ENCODE results near the gene COL25A1. TPM values are rescaled to one million over a fixed set of nuclear protein-coding genes. Genes with fewer than 3 reads are reported as not detected.

The COL25A1 gene
- total and polyA plus RNA-seq, 4 experiments from 2014 or later = 0.06 to 0.55 (median 0.44) TPM; not detected in 1

GRCh38 chr4:108889696-108890483 is 412.6 kb downstream of the COL25A1 start:
- Mint-ChIP-seq H3K4me1 (no peaks in the 10 kb centered on the region), H3K27me3 (peaks cover 0 to 7% of the 10 kb centered on the region in 2 donors), H3K9me3 (no peaks in the 10 kb centered on the region), H3K27ac (no peak overlapping the region), H3K4me3 (no peak overlapping the region), H3K36me3 (no peaks in the 10 kb centered on the region)
- Histone ChIP-seq H3K27ac (ENCODE audit: low read depth, low read length) (no peak overlapping the region), H3K27me3 (ENCODE audit: insufficient read depth, low read length) (no peaks in the 10 kb centered on the region), H3K4me3 (ENCODE audit: low read length in 2 of 2) (no peak overlapping the region), H3K4me1 (ENCODE audit: insufficient read depth, low read length) (no peaks in the 10 kb centered on the region), H3K9me3 (ENCODE audit: control insufficient read depth in 1 of 2, low read length in 2 of 2) (no peaks in the 10 kb centered on the region), H3K36me3 (ENCODE audit: insufficient read depth, low read length) (no peaks in the 10 kb centered on the region)
- ChIA-PET POLR2A (ENCODE audit: partially characterized antibody) (interaction anchor here (1.0 kb wide), 1 partner anchor 14 kb away, joined by 3 read pairs; no protein-coding TSS in a partner anchor), CTCF (ENCODE audit: partially characterized antibody) (no interaction called here)
- intact Hi-C loops (cut with micrococcal nuclease) = no loop called here
- DNase-seq = no peak

- H3K4me1 ChIP-seq (ENCODE audit: insufficient read depth, low read length) = no peaks in the 10 kb centered on the region
- no peaks in the 10 kb centered on the region for H3K27me3 ChIP-seq (ENCODE audit: insufficient read depth, low read length)
- H3K9me3 ChIP-seq (ENCODE audit: control insufficient read depth in 1 of 2, low read length in 2 of 2) = no peaks in the 10 kb centered on the region
- intact Hi-C loops (cut with micrococcal nuclease) = no loop called here
- Mint-ChIP-seq H3K36me3 (no peaks in the 10 kb centered on the region), H3K27ac (no peak overlapping the region), H3K4me1 (no peaks in the 10 kb centered on the region), H3K9me3 (no peaks in the 10 kb centered on the region), H3K27me3 (peaks cover 0 to 7% of the 10 kb centered on the region in 2 donors), H3K4me3 (no peak overlapping the region)
- no peaks in the 10 kb centered on the region for H3K36me3 ChIP-seq (ENCODE audit: insufficient read depth, low read length)
- no peak overlapping the region for H3K27ac ChIP-seq (ENCODE audit: low read depth, low read length)
- ChIA-PET CTCF (ENCODE audit: partially characterized antibody) (no interaction called here), POLR2A (ENCODE audit: partially characterized antibody) (no interaction called here)
- no peak for DNase-seq
- H3K4me3 ChIP-seq (ENCODE audit: low read length in 2 of 2) = no peak overlapping the region
These were observed 413.7 kb downstream of the COL25A1 start for GRCh38 chr4:108888769-108889168.

GRCh38 chr4:108887034-108887433 is 415.4 kb downstream of the COL25A1 start:
- no peak overlapping the region for H3K4me3 ChIP-seq (ENCODE audit: low read length in 2 of 2)
- no peak overlapping the region for H3K4me3 Mint-ChIP-seq
- ChIA-PET POLR2A (ENCODE audit: partially characterized antibody) (no interaction called here), CTCF (ENCODE audit: partially characterized antibody) (no interaction called here)
- intact Hi-C loops (cut with micrococcal nuclease) = no loop called here
- no peak for DNase-seq
- peaks cover 0 to 5% of the 10 kb centered on the region in 2 donors for H3K27me3 Mint-ChIP-seq
- H3K4me1 Mint-ChIP-seq = no peaks in the 10 kb centered on the region
- no peaks in the 10 kb centered on the region for H3K9me3 ChIP-seq (ENCODE audit: control insufficient read depth in 1 of 2, low read length in 2 of 2)
- no peak overlapping the region for H3K27ac Mint-ChIP-seq
- H3K4me1 ChIP-seq (ENCODE audit: insufficient read depth, low read length) = no peaks in the 10 kb centered on the region
- H3K36me3 ChIP-seq (ENCODE audit: insufficient read depth, low read length) = no peaks in the 10 kb centered on the region
- H3K27me3 ChIP-seq (ENCODE audit: insufficient read depth, low read length) = no peaks in the 10 kb centered on the region
- no peaks in the 10 kb centered on the region for H3K36me3 Mint-ChIP-seq
- H3K9me3 Mint-ChIP-seq = no peaks in the 10 kb centered on the region
- H3K27ac ChIP-seq (ENCODE audit: low read depth, low read length) = no peak overlapping the region

GRCh38 chr4:108885211-108885610 is 417.2 kb downstream of the COL25A1 start:
- ChIA-PET POLR2A (ENCODE audit: partially characterized antibody) (no interaction called here), CTCF (ENCODE audit: partially characterized antibody) (no interaction called here)
- peaks cover 3% of the 10 kb centered on the region in 2 donors for H3K27me3 Mint-ChIP-seq
- no peak overlapping the region for H3K4me3 Mint-ChIP-seq
- no peak overlapping the region for H3K27ac Mint-ChIP-seq
- H3K36me3 Mint-ChIP-seq = no peaks in the 10 kb centered on the region
- no peak for DNase-seq
- no peaks in the 10 kb centered on the region for H3K36me3 ChIP-seq (ENCODE audit: insufficient read depth, low read length)
- H3K27ac ChIP-seq (ENCODE audit: low read depth, low read length) = no peak overlapping the region
- no peaks in the 10 kb centered on the region for H3K27me3 ChIP-seq (ENCODE audit: insufficient read depth, low read length)
- H3K9me3 Mint-ChIP-seq = peaks cover 0 to 2% (median 0%) of the 10 kb centered on the region in 8 donors
- H3K4me3 ChIP-seq (ENCODE audit: low read length in 2 of 2) = no peak overlapping the region
- H3K9me3 ChIP-seq (ENCODE audit: control insufficient read depth in 1 of 2, low read length in 2 of 2) = no peaks in the 10 kb centered on the region
- intact Hi-C loops (cut with micrococcal nuclease) = no loop called here
- H3K4me1 Mint-ChIP-seq = no peaks in the 10 kb centered on the region
- H3K4me1 ChIP-seq (ENCODE audit: insufficient read depth, low read length) = no peaks in the 10 kb centered on the region

GRCh38 chr4:108884596-108884995 is 417.9 kb downstream of the COL25A1 start:
- Mint-ChIP-seq H3K27ac (no peak overlapping the region), H3K9me3 (peaks cover 0 to 2% (median 0%) of the 10 kb centered on the region in 8 donors), H3K4me1 (no peaks in the 10 kb centered on the region), H3K27me3 (peaks cover 0 to 3% of the 10 kb centered on the region in 2 donors), H3K4me3 (no peak overlapping the region), H3K36me3 (no peaks in the 10 kb centered on the region)
- no peak overlapping the region for H3K4me3 ChIP-seq (ENCODE audit: low read length in 2 of 2)
- H3K4me1 ChIP-seq (ENCODE audit: insufficient read depth, low read length) = no peaks in the 10 kb centered on the region
- intact Hi-C loops (cut with micrococcal nuclease) = no loop called here
- no peak overlapping the region for H3K27ac ChIP-seq (ENCODE audit: low read depth, low read length)
- no peaks in the 10 kb centered on the region for H3K9me3 ChIP-seq (ENCODE audit: control insufficient read depth in 1 of 2, low read length in 2 of 2)
- no peaks in the 10 kb centered on the region for H3K36me3 ChIP-seq (ENCODE audit: insufficient read depth, low read length)
- DNase-seq = no peak
- ChIA-PET POLR2A (ENCODE audit: partially characterized antibody) (no interaction called here), CTCF (ENCODE audit: partially characterized antibody) (no interaction called here)
- H3K27me3 ChIP-seq (ENCODE audit: insufficient read depth, low read length) = no peaks in the 10 kb centered on the region

- intact Hi-C loops (cut with micrococcal nuclease) = no loop called here
- H3K9me3 ChIP-seq (ENCODE audit: control insufficient read depth in 1 of 2, low read length in 2 of 2) = no peaks in the 10 kb centered on the region
- H3K4me3 Mint-ChIP-seq = no peak overlapping the region
- DNase-seq = no peak
- no peaks in the 10 kb centered on the region for H3K4me1 ChIP-seq (ENCODE audit: insufficient read depth, low read length)
- H3K27ac ChIP-seq (ENCODE audit: low read depth, low read length) = no peak overlapping the region
- no peaks in the 10 kb centered on the region for H3K27me3 ChIP-seq (ENCODE audit: insufficient read depth, low read length)
- CTCF ChIA-PET (ENCODE audit: partially characterized antibody) = no interaction called here
- peaks cover 0 to 9% (median 0%) of the 10 kb centered on the region in 4 donors for H3K4me1 Mint-ChIP-seq
- H3K27me3 Mint-ChIP-seq = peaks cover 0 to 3% of the 10 kb centered on the region in 2 donors
- no peak overlapping the region for H3K4me3 ChIP-seq (ENCODE audit: low read length in 2 of 2)
- no peak overlapping the region for H3K27ac Mint-ChIP-seq
- peaks cover 0 to 2% (median 0%) of the 10 kb centered on the region in 8 donors for H3K9me3 Mint-ChIP-seq
- POLR2A ChIA-PET (ENCODE audit: partially characterized antibody) = no interaction called here
- H3K36me3 ChIP-seq (ENCODE audit: insufficient read depth, low read length) = no peaks in the 10 kb centered on the region
- no peaks in the 10 kb centered on the region for H3K36me3 Mint-ChIP-seq
These were observed 420.5 kb downstream of the COL25A1 start for GRCh38 chr4:108881986-108882385.

GRCh38 chr4:108881190-108881589 is 421.3 kb downstream of the COL25A1 start:
- H3K4me3 Mint-ChIP-seq = no peak overlapping the region
- no peak overlapping the region for H3K27ac Mint-ChIP-seq
- no peaks in the 10 kb centered on the region for H3K27me3 ChIP-seq (ENCODE audit: insufficient read depth, low read length)
- H3K27me3 Mint-ChIP-seq = peaks cover 0 to 3% of the 10 kb centered on the region in 2 donors
- H3K9me3 Mint-ChIP-seq = peaks cover 0 to 2% (median 0%) of the 10 kb centered on the region in 8 donors
- H3K27ac ChIP-seq (ENCODE audit: low read depth, low read length) = no peak overlapping the region
- intact Hi-C loops (cut with micrococcal nuclease) = no loop called here
- no peaks in the 10 kb centered on the region for H3K36me3 Mint-ChIP-seq
- POLR2A ChIA-PET (ENCODE audit: partially characterized antibody) = no interaction called here
- H3K4me1 ChIP-seq (ENCODE audit: insufficient read depth, low read length) = no peaks in the 10 kb centered on the region
- no peaks in the 10 kb centered on the region for H3K9me3 ChIP-seq (ENCODE audit: control insufficient read depth in 1 of 2, low read length in 2 of 2)
- DNase-seq = no peak
- no peak overlapping the region for H3K4me3 ChIP-seq (ENCODE audit: low read length in 2 of 2)
- H3K4me1 Mint-ChIP-seq = peaks cover 0 to 9% (median 0%) of the 10 kb centered on the region in 4 donors
- CTCF ChIA-PET (ENCODE audit: partially characterized antibody) = no interaction called here
- H3K36me3 ChIP-seq (ENCODE audit: insufficient read depth, low read length) = no peaks in the 10 kb centered on the region

Measured in CD4-positive, alpha-beta memory T cell (primary cell).